ENCODE results near the gene CCIN. TPM values are rescaled to one million over a fixed set of nuclear protein-coding genes. Genes with fewer than 3 reads are reported as not detected.
"Not testable (repeated sequence)": the region's sequence is repeated elsewhere in the genome, so short reads cannot be mapped to it uniquely, and the experiment has no call there.

Gene CCIN
- total RNA-seq, 1 donor from 2014 or later: not detected

DNA sequence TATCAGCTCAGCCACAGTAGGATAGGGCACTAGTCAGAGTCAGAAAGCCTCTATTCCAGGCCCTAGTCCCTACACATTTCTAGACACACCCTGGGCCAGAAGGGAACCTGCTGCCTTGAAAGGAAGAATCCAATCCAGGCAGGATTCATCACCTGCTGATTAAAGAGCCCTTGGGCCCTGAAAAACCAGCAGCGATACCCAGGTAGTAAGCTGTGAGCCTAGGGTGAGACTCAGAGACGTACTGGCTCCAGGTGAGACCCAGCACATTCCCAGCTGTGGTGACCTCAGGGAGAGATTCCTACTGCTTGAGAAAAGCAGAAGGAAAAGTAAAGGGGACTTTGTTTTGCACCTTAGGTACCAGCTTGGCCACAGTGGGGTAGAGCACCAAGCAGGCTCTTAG, 4.7 kb downstream of the CCIN start:
- H3K27me3 ChIP-seq (ENCODE audit: control insufficient read depth, insufficient read depth, low read length): no peaks in the 10 kb centered on the region
- H3K4me3 ChIP-seq (ENCODE audit: low read depth, low read length): no peak overlapping the region
- no peak for TF ChIP-seq CTCF (IDR thresholded peaks at IDR 0.05; ENCODE audit: insufficient read depth, low read length, poor library complexity, severe bottlenecking)
- H3K36me3 ChIP-seq (ENCODE audit: control insufficient read depth, insufficient read depth, low read length): no peaks in the 10 kb centered on the region
- no peak for DNase-seq (ENCODE audit: low read depth)

DNA sequence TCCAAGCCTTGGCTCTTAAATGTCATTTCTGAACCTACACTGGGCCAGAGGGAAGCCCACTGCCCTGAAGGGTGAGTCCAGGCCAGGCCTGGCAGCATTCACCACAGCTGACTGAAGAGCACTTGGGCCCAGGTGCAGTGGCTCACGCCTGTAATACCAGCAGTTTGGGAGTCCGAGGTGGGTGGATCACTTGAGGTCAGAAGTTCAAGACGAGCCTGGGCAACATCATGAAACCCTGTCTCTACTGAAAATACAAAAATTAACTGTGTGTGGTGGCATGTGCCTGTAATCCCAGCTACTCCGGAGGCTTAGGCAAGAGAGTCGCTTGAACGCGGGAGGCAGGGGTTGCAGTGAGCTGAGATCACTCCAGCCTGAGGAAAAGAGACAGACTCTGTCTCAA, 5.1 kb downstream of the CCIN start:
- no peak for TF ChIP-seq CTCF (IDR thresholded peaks at IDR 0.05; ENCODE audit: insufficient read depth, low read length, poor library complexity, severe bottlenecking)
- no peak for DNase-seq (ENCODE audit: low read depth)
- Histone ChIP-seq H3K36me3 (ENCODE audit: control insufficient read depth, insufficient read depth, low read length) (no peaks in the 10 kb centered on the region), H3K27me3 (ENCODE audit: control insufficient read depth, insufficient read depth, low read length) (no peaks in the 10 kb centered on the region), H3K4me3 (ENCODE audit: low read depth, low read length) (no peak overlapping the region)

DNA sequence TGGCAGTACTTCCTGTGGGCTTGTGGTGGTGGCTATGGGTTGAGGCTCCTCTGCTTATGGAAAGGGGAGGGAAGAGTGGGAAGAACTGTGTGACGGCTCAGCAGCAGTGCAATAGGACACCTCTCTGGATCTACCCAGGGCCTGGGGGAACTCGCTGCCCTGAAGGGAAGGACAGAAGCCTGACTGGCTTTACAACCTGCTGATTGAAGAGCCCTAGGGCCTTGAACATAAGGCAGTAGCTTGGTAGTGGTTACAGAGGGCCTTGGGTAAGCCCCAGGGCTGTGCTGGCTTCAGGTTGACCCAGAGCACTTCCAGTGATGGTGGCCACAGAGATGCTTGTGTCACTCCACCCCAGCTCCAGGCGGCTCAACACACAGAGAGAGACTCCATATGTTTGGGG, 5.5 kb downstream of the CCIN start:
- no peaks in the 10 kb centered on the region for H3K27me3 ChIP-seq (ENCODE audit: control insufficient read depth, insufficient read depth, low read length)
- no peak for DNase-seq (ENCODE audit: low read depth)
- H3K4me3 ChIP-seq (ENCODE audit: low read depth, low read length): no peak overlapping the region
- H3K36me3 ChIP-seq (ENCODE audit: control insufficient read depth, insufficient read depth, low read length): no peaks in the 10 kb centered on the region
- TF ChIP-seq CTCF (IDR thresholded peaks at IDR 0.05; ENCODE audit: insufficient read depth, low read length, poor library complexity, severe bottlenecking): no peak

DNA sequence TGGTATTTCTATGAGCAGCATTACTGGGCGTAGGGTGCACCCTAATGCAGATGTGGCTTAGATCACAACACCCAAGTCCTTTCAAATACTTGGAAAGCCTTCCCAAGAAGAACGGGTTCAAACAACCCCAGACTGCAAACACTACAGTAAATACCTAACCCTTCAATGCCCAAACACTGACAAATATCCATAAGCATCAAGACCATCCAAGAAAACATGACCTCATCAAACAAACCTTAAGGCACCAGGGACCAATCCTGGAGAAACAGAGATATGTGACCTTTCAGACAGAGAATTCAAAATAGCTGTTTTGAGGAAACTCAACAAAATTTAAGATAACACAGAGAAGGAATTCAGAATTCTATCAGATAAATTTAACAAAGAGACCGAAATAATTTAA, 6.0 kb downstream of the CCIN start:
- H3K36me3 ChIP-seq (ENCODE audit: control insufficient read depth, insufficient read depth, low read length); H3K27me3 ChIP-seq (ENCODE audit: control insufficient read depth, insufficient read depth, low read length); H3K4me3 ChIP-seq (ENCODE audit: low read depth, low read length); DNase-seq (ENCODE audit: low read depth): not testable (repeated sequence)

DNA sequence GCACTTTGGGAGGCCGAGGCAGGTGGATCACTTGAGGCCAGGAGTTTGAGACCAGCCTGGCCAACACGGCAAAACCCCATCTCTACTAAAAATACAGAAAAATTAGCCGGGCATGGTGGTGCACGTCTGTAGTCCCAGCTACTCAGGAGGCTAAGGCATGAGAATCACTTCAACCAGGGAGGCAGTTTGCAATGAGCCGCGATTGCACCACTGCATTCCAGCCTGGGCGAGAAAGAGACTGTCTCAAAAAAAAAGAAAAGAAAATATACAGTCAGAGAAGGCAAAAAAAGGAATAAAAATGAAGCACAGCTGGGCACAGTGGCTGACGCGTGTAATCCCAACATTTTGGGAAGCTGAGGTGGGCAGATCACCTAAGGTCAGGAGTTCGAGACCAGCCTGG, 7.3 kb downstream of the CCIN start:
- DNase-seq (ENCODE audit: low read depth); H3K4me3 ChIP-seq (ENCODE audit: low read depth, low read length); H3K36me3 ChIP-seq (ENCODE audit: control insufficient read depth, insufficient read depth, low read length); H3K27me3 ChIP-seq (ENCODE audit: control insufficient read depth, insufficient read depth, low read length): not testable (repeated sequence)

GRCh38 chr9:36177571-36177970, 8.4 kb downstream of the CCIN start:
- Histone ChIP-seq H3K36me3 (ENCODE audit: control insufficient read depth, insufficient read depth, low read length) (no peaks in the 10 kb centered on the region), H3K27me3 (ENCODE audit: control insufficient read depth, insufficient read depth, low read length) (no peaks in the 10 kb centered on the region), H3K4me3 (ENCODE audit: low read depth, low read length) (no peak overlapping the region)
- DNase-seq (ENCODE audit: low read depth): no peak
- no peak for TF ChIP-seq CTCF (IDR thresholded peaks at IDR 0.05; ENCODE audit: insufficient read depth, low read length, poor library complexity, severe bottlenecking)

DNA sequence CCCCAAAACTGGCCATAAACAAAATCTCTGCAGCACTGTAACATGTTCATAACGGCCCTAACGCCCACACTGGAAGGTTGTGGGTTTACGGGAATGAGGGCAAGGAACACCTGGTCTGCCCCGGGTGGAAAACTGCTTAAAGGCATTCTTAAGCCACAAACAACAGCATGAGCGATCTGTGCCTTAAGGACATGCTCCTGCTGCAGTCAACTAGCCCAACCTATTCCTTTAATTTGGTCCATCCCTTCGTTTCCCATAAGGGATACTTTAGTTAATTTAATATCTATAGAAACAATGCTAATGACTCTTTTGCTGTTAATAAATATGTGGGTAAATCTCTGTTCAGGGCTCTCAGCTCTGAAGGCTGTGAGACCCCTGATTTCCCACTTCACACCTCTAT, 11.1 kb downstream of the CCIN start:
- not testable (repeated sequence) for H3K27me3 ChIP-seq (ENCODE audit: control insufficient read depth, insufficient read depth, low read length); DNase-seq (ENCODE audit: low read depth); H3K36me3 ChIP-seq (ENCODE audit: control insufficient read depth, insufficient read depth, low read length); H3K4me3 ChIP-seq (ENCODE audit: low read depth, low read length)

GRCh38 chr9:36187414-36187813, 18.2 kb downstream of the CCIN start:
- TF ChIP-seq CTCF (IDR thresholded peaks at IDR 0.05; ENCODE audit: insufficient read depth, low read length, poor library complexity, severe bottlenecking): no peak
- Histone ChIP-seq H3K36me3 (ENCODE audit: control insufficient read depth, insufficient read depth, low read length) (no peaks in the 10 kb centered on the region), H3K27me3 (ENCODE audit: control insufficient read depth, insufficient read depth, low read length) (no peaks in the 10 kb centered on the region), H3K4me3 (ENCODE audit: low read depth, low read length) (no peak overlapping the region)
- DNase-seq (ENCODE audit: low read depth): peak; percentile 78

Measured in kidney epithelial cell (primary cell).